GM20431 (cell line): ENCODE data around the gene ATAD1.

Experiments
- in situ Hi-C: fragments of 300-500 bp; cut with MseI, MboI; formaldehyde crosslinking; loops from one replicate; pipeline ENCODE4 v1.15.0; 2020; ENCODE audit warnings: low sequenced_read_pairs; ENCODE audit not compliant: unreplicated experiment

Gene ATAD1

GRCh38 chr10:87817609-87818504 is at the start of gene ATAD1:
ATAD1 (minus strand) TSS chr10:87818226; CDS start chr10:87814599, 3,627 bp downstream.
- in situ Hi-C loops = no loop called here

GRCh38 chr10:87867453-87867852 is 49.4 kb upstream of the ATAD1 start:
- in situ Hi-C loops = loop anchor here (10.0 to 25.0 kb wide), 2 partner anchors 220 to 687 kb away; no protein-coding TSS in a partner anchor

GRCh38 chr10:87866412-87866974 is 48.5 kb upstream of the ATAD1 start:
- in situ Hi-C loops = loop anchor here (10.0 to 25.0 kb wide), 2 partner anchors 221 to 688 kb away; no protein-coding TSS in a partner anchor

DNA sequence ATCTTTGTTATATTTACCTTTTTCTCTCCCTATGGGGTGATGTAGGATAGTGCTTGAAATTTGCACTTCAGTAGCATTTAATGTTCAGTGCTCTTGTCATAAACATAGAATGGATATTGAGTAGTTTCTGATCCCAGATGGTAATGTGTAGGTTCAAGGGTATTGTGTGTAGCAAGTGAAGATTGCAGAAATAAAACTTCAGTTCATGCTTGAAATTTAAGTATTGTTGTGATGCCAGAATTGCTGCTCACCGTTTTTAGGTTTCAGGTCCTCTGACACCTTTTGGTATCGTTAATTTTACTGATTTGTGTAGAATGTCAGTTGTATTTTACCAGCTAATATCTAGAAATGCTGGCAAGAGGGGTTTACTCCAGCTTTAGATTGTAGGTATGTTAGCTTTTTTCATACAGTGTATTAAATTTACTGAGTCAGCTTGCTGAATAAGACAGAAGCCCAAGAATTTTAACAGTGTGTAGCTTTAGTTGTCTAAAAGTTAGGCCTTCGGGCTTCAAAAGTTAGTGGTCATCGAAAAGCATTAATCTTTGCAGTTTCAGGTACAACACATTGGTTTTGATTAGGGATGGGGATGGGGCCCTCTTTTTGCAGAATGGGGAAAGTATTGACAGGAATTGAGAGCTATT is 47.3 kb upstream of the ATAD1 start:
- in situ Hi-C loops = loop anchor here (10.0 to 25.0 kb wide), 2 partner anchors 222 to 689 kb away; no protein-coding TSS in a partner anchor

DNA sequence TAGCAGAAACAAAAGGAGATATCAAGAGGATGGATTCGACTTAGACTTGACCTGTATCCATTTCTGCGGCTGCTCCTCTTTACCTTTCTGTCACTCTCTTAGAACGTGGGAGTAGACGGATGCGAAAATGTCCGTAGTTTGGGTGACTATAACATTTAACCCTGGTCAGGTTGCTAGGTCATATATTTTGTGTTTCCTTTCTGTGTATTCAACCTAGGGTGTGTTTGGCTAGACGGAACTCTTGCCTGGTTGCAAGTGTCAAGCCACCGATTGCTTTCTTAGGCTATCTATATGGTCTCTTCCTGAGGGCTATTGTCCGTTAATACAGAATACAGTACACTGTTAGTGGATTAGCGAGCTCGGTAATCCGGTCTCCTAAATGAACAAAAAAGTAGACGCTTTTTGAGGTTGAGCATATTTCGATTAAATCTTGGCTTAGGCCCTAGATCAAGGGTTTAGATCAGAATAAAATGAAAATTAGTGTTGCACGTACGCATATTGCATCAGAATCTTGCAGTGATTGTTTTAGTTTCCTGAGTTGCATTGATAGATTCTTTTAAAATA is 46.6 kb upstream of the ATAD1 start:
- in situ Hi-C loops = loop anchor here (10.0 to 25.0 kb wide), 2 partner anchors 223 to 690 kb away; no protein-coding TSS in a partner anchor

DNA sequence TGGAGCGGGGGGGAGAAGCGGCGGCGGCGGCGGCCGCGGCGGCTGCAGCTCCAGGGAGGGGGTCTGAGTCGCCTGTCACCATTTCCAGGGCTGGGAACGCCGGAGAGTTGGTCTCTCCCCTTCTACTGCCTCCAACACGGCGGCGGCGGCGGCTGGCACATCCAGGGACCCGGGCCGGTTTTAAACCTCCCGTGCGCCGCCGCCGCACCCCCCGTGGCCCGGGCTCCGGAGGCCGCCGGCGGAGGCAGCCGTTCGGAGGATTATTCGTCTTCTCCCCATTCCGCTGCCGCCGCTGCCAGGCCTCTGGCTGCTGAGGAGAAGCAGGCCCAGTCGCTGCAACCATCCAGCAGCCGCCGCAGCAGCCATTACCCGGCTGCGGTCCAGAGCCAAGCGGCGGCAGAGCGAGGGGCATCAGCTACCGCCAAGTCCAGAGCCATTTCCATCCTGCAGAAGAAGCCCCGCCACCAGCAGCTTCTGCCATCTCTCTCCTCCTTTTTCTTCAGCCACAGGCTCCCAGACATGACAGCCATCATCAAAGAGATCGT is 46.0 kb upstream of the ATAD1 start:
- in situ Hi-C loops = loop anchor here (10.0 to 25.0 kb wide), 2 partner anchors 223 to 691 kb away; no protein-coding TSS in a partner anchor

DNA sequence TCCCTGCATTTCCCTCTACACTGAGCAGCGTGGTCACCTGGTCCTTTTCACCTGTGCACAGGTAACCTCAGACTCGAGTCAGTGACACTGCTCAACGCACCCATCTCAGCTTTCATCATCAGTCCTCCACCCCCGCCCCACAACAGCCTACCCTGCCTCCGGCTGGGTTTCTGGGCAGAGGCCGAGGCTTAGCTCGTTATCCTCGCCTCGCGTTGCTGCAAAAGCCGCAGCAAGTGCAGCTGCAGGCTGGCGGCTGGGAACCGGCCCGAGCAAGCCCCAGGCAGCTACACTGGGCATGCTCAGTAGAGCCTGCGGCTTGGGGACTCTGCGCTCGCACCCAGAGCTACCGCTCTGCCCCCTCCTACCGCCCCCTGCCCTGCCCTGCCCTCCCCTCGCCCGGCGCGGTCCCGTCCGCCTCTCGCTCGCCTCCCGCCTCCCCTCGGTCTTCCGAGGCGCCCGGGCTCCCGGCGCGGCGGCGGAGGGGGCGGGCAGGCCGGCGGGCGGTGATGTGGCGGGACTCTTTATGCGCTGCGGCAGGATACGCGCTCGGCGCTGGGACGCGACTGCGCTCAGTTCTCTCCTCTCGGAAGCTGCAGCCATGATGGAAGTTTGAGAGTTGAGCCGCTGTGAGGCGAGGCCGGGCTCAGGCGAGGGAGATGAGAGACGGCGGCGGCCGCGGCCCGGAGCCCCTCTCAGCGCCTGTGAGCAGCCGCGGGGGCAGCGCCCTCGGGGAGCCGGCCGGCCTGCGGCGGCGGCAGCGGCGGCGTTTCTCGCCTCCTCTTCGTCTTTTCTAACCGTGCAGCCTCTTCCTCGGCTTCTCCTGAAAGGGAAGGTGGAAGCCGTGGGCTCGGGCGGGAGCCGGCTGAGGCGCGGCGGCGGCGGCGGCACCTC is 45.3 kb upstream of the ATAD1 start, which contains the start of the genes KLLN and PTEN:
KLLN (minus strand) TSS at position 481 of the 891 bp plus-strand sequence. CDS start 1,046 bp downstream, outside the sequence.
PTEN (plus strand) TSS at position 573 of the 891 bp plus-strand sequence. CDS start 845 bp downstream, outside the sequence.
- in situ Hi-C loops = loop anchor here (10.0 to 25.0 kb wide), 2 partner anchors 224 to 692 kb away; no protein-coding TSS in a partner anchor

GRCh38 chr10:87862679-87863052 is 44.6 kb upstream of the ATAD1 start:
- in situ Hi-C loops = loop anchor here (10.0 to 25.0 kb wide), 2 partner anchors 225 to 692 kb away; no protein-coding TSS in a partner anchor

- in situ Hi-C loops = loop anchor here (10.0 to 25.0 kb wide), 2 partner anchors 225 to 693 kb away; no protein-coding TSS in a partner anchor
These were observed 44.1 kb upstream of the ATAD1 start for GRCh38 chr10:87861953-87862678.

DNA sequence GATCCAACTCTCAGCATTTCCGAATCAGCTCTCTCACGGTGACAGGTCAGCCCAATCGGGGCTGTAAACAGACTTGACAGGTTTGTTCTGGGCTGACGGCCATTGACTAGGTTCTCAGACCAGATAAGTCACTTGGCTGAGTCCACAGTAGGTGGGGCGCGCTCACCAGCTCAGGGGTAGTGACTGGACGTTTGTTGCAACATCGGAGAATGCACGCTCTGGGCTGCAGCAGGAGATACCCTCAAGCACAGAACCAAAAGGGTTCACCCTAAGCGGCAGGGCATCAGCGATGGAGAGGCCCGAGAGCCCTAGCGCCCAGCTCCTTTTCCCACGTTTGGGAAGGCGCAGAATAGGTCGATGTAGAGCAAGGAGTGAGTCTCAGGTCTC is 43.5 kb upstream of the ATAD1 start:
- in situ Hi-C loops = loop anchor here (10.0 to 25.0 kb wide), 2 partner anchors 226 to 693 kb away; no protein-coding TSS in a partner anchor

- in situ Hi-C loops = loop anchor here (10.0 to 25.0 kb wide), 2 partner anchors 226 to 694 kb away; no protein-coding TSS in a partner anchor
These were observed 42.9 kb upstream of the ATAD1 start for GRCh38 chr10:87860816-87861403.

DNA sequence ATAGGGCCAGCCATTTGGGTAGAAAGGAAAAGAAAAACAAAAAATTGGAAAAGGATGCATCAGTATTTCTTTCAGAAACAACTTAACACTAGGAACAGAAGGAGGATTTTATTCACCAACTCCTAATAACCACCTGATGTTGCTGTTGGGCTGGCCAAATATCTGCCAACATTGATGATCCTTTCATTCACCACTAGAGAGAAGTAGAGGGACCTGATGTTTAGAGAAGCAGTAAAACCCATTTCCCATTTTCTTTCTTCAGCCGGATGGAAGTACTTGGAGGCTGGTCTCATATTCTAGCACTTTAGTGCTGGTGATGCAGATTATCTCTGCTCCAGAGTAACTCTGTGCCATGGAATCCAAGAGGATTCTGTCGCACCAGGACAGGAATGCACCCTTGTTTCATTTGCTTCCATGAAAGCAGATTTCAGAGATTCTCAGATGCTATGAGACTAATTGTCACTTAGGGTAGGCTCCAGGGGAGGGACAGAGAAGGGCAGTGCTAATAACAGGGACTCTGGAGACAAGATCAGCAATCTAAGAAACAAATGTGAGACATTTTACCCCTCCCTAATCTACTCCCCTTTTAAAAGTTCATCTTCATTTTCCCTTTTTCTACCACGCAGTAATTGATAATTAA is 42.2 kb upstream of the ATAD1 start:
- in situ Hi-C loops = loop anchor here (10.0 to 25.0 kb wide), 2 partner anchors 227 to 695 kb away; no protein-coding TSS in a partner anchor

DNA sequence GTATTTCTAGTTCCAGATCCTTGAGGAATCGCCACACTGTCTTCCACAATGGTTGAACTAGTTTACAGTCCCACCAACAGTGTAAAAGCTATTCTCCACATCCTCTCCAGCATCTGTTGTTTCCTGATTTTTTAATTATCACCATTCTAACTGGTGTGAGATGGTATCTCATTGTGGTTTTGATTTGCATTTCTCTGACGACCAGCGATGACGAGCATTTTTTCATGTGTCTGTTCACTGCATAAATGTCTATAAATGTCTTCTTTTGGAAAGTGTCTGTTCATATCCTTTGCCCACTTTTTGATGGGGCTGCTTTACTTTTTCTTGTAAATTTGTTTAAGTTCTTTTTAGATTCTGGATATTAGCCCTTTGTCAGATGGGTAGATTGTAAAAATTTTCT is 37.6 kb upstream of the ATAD1 start:
- in situ Hi-C loops = loop anchor here (25.0 kb wide), 1 partner anchor 232 kb away; no protein-coding TSS in a partner anchor

DNA sequence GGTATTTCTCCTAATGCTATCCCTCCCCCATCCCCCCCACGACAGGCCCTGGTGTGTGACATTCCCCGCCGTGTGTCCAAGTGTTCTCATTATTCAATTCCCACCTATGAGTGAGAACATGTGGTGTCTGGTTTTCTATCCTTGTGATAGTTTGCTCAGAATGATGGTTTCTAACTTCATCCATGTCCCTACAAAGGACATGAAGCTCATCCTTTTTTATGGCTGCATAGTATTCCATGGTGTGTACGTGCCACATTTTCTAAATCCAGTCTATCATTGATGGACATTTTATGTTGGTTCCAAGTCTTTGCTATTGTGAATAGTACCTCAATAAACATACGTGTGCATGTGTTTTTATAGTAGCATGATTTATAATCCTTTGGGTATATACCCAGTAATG is 37.2 kb upstream of the ATAD1 start:
- in situ Hi-C loops = loop anchor here (25.0 kb wide), 1 partner anchor 232 kb away; no protein-coding TSS in a partner anchor

- in situ Hi-C loops = loop anchor here (25.0 kb wide), 1 partner anchor 235 kb away; no protein-coding TSS in a partner anchor
These were observed 34.1 kb upstream of the ATAD1 start for GRCh38 chr10:87852089-87852488.

DNA sequence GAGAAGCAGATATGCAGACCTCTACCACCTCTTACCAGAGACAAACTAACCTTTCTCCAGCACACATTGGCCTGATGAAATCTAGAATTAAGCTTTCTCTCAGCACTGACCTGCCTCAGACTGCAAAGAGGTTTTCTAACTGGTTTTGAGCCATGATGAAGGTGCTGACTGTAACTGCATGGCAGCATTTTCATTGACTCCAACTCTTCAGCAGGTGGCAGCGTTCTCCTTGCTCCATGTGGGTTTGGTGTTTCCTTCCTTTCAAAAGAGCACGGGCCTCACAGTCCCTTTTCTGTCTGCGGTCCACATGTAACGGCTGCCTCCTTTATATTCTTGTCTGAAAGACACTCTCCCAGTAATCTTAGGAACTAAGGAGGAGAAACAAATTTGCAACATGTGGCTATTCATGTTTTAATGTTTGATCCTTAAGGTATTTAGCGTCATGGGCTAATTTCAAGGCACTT is 32.7 kb upstream of the ATAD1 start:
- in situ Hi-C loops = loop anchor here (25.0 kb wide), 1 partner anchor 237 kb away; no protein-coding TSS in a partner anchor
